Measurements from ENCODE around the gene SYNE2.
"Not testable (repeated sequence)": the region's sequence is repeated elsewhere in the genome, so short reads cannot be mapped to it uniquely, and the experiment has no call there.

Gene SYNE2

DNA sequence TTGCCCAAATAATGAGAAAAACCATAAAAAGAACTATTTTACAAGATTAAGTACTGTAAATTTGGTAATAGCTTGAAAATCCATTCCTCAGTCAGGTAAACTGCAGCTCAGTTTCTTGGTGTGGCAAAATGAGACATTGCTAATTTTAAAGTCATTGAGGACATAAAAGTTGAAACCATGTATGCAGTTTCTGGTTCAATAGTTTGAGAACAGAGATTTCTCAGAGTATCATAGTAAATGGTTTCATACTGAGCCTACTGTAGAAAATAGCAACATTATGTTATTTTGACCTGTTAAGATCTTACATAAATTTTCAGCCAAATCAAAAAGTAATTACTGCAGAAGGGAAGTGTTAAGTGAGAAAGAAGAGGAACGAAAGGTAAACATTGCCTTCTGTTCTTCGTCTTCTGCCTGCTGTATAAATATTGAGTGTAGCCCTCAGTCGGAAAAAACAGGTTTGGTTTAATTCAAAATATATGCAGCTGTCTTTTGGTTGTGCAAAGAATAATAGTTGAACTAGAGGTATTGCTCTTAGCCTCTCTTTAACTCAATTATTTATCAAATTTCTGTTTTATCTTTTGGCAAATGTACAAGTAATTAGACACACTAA, 119.6 kb downstream of the SYNE2 start:
- peak; percentile 37 for DNase-seq

- no peak for DNase-seq
Observed at GRCh38 chr14:63974176-63974575, 121.4 kb downstream of the SYNE2 start.

DNA sequence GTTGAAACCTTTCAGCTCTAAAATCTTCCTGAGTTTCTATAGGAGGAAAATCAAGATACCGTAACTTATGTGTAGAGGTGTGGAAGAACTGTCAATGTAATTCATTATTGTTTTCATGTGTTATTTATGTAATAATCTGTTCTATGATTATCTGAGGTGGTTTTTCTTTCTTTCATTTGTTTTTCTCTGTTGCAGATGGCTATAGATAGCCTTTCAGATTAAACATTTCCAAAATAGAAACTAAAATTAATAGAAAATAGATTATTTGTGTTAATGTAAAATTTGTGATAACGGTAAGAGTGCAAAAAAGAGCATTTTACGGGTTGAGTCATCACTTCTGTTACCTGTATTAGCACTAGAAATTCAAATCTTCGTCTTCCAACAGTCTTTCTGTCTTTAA, 128.8 kb downstream of the SYNE2 start:
- no peak for DNase-seq

DNA sequence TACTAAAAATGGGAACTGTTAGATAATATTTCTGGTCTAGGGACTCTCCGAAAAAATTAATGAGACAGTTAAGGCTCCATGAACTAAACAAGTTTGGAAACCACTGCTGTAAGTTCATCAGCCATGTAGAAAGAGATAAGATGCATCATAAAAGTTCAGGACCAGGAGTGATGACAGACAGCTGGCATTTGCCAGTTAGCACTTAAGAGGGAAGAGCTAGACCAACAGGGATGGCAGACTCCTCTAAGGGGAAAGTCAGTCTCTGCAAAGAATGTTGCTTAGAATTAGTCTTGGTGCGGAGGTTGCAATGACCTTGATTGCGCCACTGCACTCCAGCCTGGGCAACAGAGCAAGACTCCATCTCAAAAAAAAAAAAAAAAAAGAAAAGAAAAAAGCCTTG, 129.4 kb downstream of the SYNE2 start:
- DNase-seq = no peak

GRCh38 chr14:63982629-63983028, 129.8 kb downstream of the SYNE2 start:
- DNase-seq = no peak

DNA sequence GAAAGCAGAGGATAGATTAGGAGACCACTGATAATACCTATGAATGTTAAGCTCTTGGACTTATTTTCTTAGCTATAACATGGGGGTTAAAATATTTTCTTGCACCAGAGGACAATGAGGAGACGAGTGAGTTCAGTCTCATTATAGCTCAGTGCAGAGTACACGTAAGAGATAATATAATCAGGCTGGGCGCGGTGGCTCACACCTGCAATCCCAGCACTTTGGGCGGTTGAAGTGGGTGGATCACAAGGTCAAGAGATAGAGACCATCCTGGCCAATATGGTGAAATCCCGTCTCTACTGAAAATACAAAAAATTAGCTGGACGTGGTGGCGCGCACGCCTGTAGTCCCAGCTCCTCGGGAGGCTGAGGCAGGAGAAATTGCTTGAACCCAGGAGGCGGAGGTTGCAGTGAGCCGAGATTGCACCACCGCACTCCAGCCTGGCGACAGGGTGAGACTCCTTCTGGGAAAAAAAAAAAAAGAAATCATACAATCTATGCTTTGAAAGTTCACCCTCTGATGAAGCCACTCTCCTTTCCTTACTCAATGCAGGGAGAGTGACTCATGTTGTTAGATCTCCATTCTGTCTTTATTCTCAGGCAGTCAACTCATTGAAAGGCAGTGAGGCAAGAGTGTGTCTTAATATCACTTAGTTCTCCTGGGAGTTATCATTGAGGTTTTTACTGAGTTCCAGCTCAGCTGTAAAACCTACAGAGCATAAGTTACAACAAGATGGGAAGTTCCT, 134.2 kb downstream of the SYNE2 start:
- no peak for DNase-seq

DNA sequence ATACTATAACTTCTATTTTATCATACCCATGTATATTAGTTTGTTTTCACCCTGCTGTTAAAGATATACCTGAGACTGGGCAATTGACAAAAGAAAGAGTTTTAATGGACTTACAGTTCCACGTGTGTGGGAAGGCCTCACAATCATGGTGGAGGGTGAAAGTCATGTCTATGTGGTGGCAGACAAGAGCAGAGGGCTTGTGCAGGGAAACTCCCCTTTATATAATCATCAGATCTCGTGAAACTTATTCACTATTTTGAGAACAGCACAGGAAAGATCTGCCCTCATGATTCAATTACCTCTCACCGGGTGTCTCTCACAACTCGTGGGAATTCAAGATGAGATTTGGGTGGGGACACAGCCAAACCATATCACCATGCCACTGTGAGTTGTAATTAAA, 135.8 kb downstream of the SYNE2 start:
- DNase-seq = no peak

DNA sequence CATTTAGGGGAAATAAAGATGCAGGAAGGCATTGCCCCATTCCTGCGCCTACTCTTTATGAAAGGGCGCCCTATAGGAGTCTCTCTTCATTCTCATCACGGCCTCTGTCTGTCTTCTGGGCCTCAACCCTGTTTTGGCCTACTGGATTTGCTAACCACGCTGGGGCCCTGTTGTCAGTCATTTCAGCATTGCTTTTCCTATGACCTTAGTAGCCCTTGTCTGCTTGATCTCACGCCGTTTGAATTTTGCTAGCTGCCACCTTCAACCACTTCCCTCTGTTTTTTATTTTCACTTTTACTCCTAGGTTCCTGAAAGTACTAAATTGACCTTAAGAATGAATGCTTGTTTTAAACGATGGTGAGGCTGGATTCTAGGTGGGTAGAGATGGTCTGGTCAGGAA, 139.0 kb downstream of the SYNE2 start:
- no peak for DNase-seq

DNA sequence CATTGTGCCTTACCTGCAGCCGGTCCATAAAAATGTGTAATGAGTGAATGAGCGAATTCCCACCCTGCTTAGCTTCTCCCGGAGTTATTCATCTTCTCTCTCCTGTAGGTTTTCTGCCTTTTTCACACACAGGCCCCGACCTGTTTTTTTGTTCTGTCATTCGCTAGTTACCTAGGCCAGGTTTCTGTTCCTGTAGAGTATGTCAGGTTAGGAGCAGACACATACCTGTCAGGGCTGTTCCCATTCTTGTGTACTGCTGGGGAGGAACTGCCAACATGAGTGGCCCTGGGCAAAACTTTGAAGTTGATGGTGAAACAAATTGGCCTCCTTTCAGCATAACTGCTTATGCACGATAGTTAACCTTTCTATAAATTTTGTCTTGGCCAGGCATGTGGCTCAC, 140.1 kb downstream of the SYNE2 start:
- DNase-seq = no peak

- no peak for DNase-seq
Observed at GRCh38 chr14:63993992-63994391, 141.2 kb downstream of the SYNE2 start.

GRCh38 chr14:63995285-63995684, 142.5 kb downstream of the SYNE2 start:
- DNase-seq = no peak

DNA sequence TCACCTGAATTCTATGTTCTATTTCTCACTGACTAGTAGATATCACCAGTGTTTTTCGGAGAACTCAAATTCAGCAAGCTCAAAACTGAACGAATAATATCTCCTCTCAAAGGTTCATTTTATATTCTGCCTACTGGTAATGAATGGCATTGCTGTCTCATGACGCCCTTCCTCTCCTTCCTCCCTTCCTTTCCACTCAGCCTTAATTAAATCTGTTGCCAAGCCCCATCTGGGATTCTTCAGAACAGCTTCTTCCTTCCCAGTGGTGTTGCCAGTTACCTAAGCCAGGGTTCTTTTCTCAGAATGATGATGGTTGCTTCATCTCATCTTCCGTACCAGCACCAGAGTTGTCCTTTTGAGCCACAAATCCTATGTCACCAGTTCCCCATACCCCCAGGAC, 143.2 kb downstream of the SYNE2 start:
- no peak for DNase-seq

DNA sequence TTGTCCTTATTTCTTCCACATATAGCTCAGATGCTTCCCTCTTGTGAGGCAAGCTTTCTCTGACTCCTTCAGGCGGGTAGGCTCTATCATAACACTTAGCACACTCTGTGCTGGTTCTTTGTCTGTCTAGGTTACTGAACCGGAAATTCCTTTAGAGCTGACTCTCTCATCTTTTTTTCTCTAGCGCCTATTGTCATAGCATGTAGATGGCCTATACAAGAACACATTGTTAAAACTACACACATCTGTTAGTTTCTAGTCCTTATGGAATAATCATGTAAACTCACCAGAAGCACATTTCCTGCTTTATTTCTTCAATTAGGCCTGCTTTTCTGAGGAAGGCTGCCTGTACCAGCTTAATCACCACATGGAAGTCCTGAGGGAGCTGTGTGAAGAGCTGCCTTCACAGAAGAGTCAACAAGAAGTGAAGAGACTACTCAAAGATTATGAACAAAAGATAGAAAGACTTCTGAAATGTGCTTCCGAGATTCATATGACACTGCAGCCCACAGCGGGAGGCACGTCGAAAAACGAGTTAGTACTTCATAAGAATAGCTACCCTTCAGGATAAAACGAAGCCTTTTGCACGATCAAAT, 143.9 kb downstream of the SYNE2 start:
- no peak for DNase-seq

DNA sequence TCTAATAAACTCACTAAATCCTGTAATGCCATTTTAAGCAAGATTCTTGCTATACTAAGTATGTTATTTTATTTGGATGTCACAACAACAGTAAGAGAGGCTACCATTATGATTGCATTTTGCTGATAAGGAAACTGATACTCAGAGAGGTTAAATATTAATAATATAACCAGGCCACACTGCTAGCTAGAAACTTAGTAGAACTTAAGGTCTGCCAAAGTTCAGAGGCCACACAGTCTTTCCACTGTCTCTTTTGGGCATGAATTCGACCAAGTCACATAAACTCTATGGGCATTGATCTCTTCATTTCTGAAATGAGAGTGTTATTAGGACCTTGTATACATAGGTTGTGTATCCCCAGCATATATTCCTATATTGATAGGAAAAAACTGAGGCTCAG, 147.9 kb downstream of the SYNE2 start:
- DNase-seq = no peak

DNA sequence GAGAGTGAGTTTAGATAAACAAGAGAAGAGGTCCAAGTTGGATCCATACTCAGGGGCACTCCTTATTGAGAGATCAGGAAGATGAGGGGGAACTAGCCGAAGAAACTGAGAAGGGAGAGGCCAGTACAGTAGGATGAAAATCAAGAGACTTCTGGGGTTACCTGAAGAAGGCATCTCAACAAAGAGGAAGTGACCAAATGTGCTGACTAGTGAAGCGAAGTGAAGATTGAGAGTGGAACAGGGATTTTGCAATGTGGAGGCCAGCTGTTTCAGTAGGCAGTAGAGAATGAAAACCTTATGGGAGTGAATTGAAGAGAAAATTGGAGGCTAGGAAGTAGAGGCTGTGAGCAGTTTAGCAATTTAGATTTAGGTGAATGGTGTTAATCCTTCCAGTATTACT, 153.0 kb downstream of the SYNE2 start:
- DNase-seq = no peak

DNA sequence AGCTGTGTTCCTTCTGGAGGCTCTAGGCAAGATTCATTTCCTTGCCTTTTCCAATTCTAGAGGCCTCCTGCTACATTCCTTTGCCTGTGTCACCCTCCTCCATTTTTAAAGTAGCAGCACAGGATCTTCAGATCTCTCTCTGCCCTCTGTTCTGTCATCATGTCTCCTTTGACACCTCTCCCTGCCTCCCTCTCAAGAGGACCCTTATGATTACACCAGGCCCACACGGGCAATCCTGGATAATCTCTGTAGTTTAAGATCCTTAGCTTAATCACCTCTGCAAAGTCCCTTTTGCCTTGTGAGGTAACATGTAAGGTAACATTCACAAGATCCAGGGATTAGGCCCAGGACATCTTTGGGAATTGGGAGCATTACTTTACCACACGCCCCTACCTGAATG, 155.2 kb downstream of the SYNE2 start:
- no peak for DNase-seq

- DNase-seq = no peak
Observed at GRCh38 chr14:64012003-64012402, 159.2 kb downstream of the SYNE2 start.

DNA sequence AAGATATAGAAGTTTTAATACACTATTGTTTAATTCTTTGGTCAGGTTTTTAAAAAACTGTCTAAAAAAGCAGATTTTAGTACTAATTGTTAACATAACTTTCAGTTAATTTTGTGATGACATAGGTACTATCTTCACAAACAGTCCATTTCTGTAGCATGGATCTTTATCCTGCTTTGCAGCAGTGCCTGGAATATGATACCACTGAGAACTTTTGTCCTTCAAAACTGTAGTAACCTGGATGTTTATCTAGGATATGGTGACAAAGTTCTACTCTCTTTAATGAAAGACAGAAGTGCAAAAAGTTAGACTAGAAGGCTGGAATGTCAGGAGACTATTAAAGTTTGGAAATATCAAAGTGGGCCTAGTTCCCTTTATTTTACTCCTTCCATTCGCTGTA, 159.9 kb downstream of the SYNE2 start:
- DNase-seq = no peak

- no peak for DNase-seq
Observed at GRCh38 chr14:64025479-64025878, 172.7 kb downstream of the SYNE2 start.

GRCh38 chr14:64026600-64026999, 173.8 kb downstream of the SYNE2 start:
- DNase-seq = no peak

GRCh38 chr14:64035143-64035542, 182.3 kb downstream of the SYNE2 start:
- no peak for DNase-seq

DNA sequence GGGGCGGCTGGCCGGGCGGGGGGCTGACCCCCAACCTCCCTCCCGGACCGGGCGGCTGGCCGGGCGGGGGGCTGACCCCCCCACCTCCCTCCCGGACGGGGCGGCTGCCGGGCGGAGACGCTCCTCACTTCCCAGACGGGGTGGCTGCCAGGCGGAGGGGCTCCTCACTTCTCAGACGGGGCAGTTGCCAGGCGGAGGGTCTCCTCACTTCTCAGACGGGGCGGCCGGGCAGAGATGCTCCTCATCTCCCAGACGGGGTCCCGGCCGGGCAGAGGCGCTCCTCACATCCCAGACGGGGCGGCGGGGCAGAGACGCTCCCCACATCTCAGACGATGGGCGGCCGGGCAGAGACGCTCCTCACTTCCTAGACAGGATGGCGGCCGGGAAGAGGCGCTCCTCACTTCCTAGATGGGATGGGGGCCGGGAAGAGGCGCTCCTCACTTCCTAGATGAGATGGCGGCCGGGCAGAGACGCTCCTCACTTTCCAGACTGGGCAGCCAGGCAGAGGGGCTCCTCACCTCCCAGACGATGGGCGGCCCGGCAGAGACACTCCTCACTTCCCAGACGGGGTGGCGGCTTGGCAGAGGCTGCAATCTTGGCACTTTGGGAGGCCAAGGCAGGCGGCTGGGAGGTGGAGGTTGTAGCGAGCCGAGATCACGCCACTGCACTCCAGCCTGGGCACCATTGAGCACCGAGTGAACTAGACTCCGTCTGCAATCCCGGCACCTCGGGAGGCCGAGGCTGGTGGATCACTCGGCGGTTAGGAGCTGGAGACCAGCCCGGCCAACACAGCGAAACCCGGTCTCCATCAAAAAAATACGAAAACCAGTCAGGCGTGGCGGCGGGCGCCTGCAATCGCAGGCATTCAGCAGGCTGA, 185.3 kb downstream of the SYNE2 start:
- not testable (repeated sequence) for DNase-seq

GRCh38 chr14:64038841-64039542, 186.2 kb downstream of the SYNE2 start:
- no peak for DNase-seq
